HG02763 (cell line): ENCODE measurements around the gene RUNX2.
"Not testable (repeated sequence)": the region's sequence is repeated elsewhere in the genome, so short reads cannot be mapped to it uniquely, and the experiment has no call there.

Source experiments
- ATAC-seq: cut with Tn5 transposase; IDR thresholded peaks from one replicate; pipeline ENCODE4 v1.9.1; 2021; ENCODE audit warnings: mild to moderate bottlenecking, moderate library complexity; ENCODE audit not compliant: unreplicated experiment

Gene RUNX2

GRCh38 chr6:45454008-45454911 lies 126.1 kb downstream of the RUNX2 start:
- no peak for ATAC-seq

- no peak for ATAC-seq
Observed at GRCh38 chr6:45455408-45455807, 127.3 kb downstream of the RUNX2 start.

- ATAC-seq, result no peak
Observed at GRCh38 chr6:45457141-45457540, 129.0 kb downstream of the RUNX2 start.

GRCh38 chr6:45458672-45459071 lies 130.5 kb downstream of the RUNX2 start:
- no peak for ATAC-seq

GRCh38 chr6:45460166-45460565 lies 132.0 kb downstream of the RUNX2 start:
- no peak for ATAC-seq

GRCh38 chr6:45461486-45461885 lies 133.4 kb downstream of the RUNX2 start:
- ATAC-seq, result no peak

GRCh38 chr6:45462190-45463134 lies 134.3 kb downstream of the RUNX2 start:
- ATAC-seq, result no peak

GRCh38 chr6:45464685-45465084 lies 136.6 kb downstream of the RUNX2 start:
- ATAC-seq, result no peak

GRCh38 chr6:45466686-45467085 lies 138.6 kb downstream of the RUNX2 start:
- ATAC-seq, result no peak

GRCh38 chr6:45467417-45467816 lies 139.3 kb downstream of the RUNX2 start:
- not testable (repeated sequence) for ATAC-seq

GRCh38 chr6:45467853-45468252 lies 139.7 kb downstream of the RUNX2 start:
- no peak for ATAC-seq

GRCh38 chr6:45469663-45470062 lies 141.5 kb downstream of the RUNX2 start:
- ATAC-seq, result no peak

GRCh38 chr6:45470131-45470738 lies 142.1 kb downstream of the RUNX2 start:
- ATAC-seq, result no peak

GRCh38 chr6:45472382-45472781 lies 144.3 kb downstream of the RUNX2 start:
- ATAC-seq, result no peak

- no peak for ATAC-seq
Observed at GRCh38 chr6:45473121-45473993, 145.2 kb downstream of the RUNX2 start.

- ATAC-seq, result no peak
Observed at GRCh38 chr6:45474376-45474775, 146.2 kb downstream of the RUNX2 start.

- no peak for ATAC-seq
Observed at GRCh38 chr6:45476341-45476740, 148.2 kb downstream of the RUNX2 start.

- no peak for ATAC-seq
Observed at GRCh38 chr6:45477278-45477677, 149.1 kb downstream of the RUNX2 start.

- ATAC-seq, result no peak
Observed at GRCh38 chr6:45477790-45478189, 149.7 kb downstream of the RUNX2 start.

GRCh38 chr6:45478240-45478639 lies 150.1 kb downstream of the RUNX2 start:
- no peak for ATAC-seq
